GM12878 (cell line): ENCODE data around the gene KRTAP10-10. TPM values are rescaled to one million over a fixed set of nuclear protein-coding genes. Genes with fewer than 3 reads are reported as not detected.

Source experiments
- ATAC-seq: fragments of 200-7000 bp; cut with Tn5 transposase; 3 replicates; pipeline ENCODE4 v1.9.1; 2020; ENCODE audit warnings: mild to moderate bottlenecking, moderate library complexity
- BruUV-seq: library from RNA; stranded (reverse); fragments of 400-500 nt; replicated peaks from 2 replicates; lab custom pipeline; 2021; lab: Mats Ljungman, UMichigan
- CTCF ChIA-PET: fragments of 300-600 bp; sonication (Branson Sonifier 250); formaldehyde crosslinking; extraction: SDS; loops from one replicate; lab custom pipeline; 2021; ENCODE audit warnings: inconsistent platforms; lab: Yijun Ruan, JAX
- POLR2A ChIA-PET: fragments of 350-600 bp; formaldehyde crosslinking; extraction: SDS; loops from one replicate; lab custom pipeline; 2021; ENCODE audit warnings: inconsistent platforms; lab: Charles Lee
- RAD21 ChIA-PET: fragments of 300-600 bp; sonication (Branson Sonifier 250); formaldehyde crosslinking; loops from one replicate; lab custom pipeline; 2023; ENCODE audit warnings: antibody characterized with exemption; ENCODE audit not compliant: unreplicated experiment; lab: Charles Lee
- SMC1A ChIA-PET: fragments of 300-600 bp; sonication (Branson Sonifier 250); formaldehyde crosslinking; loops from one replicate; lab custom pipeline; 2023; ENCODE audit not compliant: unreplicated experiment, uncharacterized antibody; lab: Charles Lee
- DNase-seq: peaks from one replicate; pipeline ENCODE4 v3.0.0-alpha.2; 2011; ENCODE audit warnings: low read depth, low spot score
- FAIRE-seq: peaks from 3 replicates; lab custom pipeline; 2011; peaks lifted over from hg19 to GRCh38; lab: Jason Lieb, UNC
- H2AFZ ChIP-seq: 2 replicates; pipeline ENCODE4 v1.6.0; 2011; ENCODE audit warnings: low read depth, low read length, control low read depth; ENCODE audit not compliant: control insufficient read depth
- H3K27ac ChIP-seq: 2 replicates; pipeline ENCODE4 v1.5.1; 2011; ENCODE audit warnings: control low read depth; ENCODE audit not compliant: control insufficient read depth, insufficient read depth
- H3K27me3 ChIP-seq, 2 experiments: replicated peaks in 1 of 2; 2 replicates each; pipeline versions ENCODE4 v1.6.0 to v1.6.1; 2011; ENCODE audit warnings: low read length in 1 of 2; ENCODE audit not compliant: control insufficient read depth in 2 of 2, insufficient read depth in 2 of 2
- H3K36me3 ChIP-seq, 2 experiments: 2 replicates each; pipeline ENCODE4 v1.5.1; 2011; ENCODE audit warnings: low read length in 1 of 2; ENCODE audit not compliant: control insufficient read depth in 2 of 2, insufficient read depth in 2 of 2
- H3K4me1 ChIP-seq: 2 replicates; pipeline ENCODE4 v1.6.1; 2011; ENCODE audit warnings: mild to moderate bottlenecking, low read length, moderate library complexity, mixed read lengths; ENCODE audit not compliant: control insufficient read depth, insufficient read depth
- H3K4me2 ChIP-seq: 2 replicates; pipeline ENCODE4 v1.6.0; 2011; ENCODE audit warnings: control low read depth; ENCODE audit not compliant: control insufficient read depth, insufficient read depth
- H3K4me3 ChIP-seq: fragments of 200-600 bp; sonication (generic); 2 replicates; pipeline ENCODE4 v1.5.1; 2016
- H3K79me2 ChIP-seq: 2 replicates; pipeline ENCODE4 v1.6.0; 2011; ENCODE audit warnings: low read length; ENCODE audit not compliant: control insufficient read depth, insufficient read depth
- H3K9ac ChIP-seq: 2 replicates; pipeline ENCODE4 v1.8.0; 2011; ENCODE audit warnings: low read length, control low read depth, mixed read lengths; ENCODE audit not compliant: control insufficient read depth, insufficient read depth
- H3K9me3 ChIP-seq: replicated peaks from 3 replicates; pipeline ENCODE4 v1.5.1; 2011; ENCODE audit warnings: mild to moderate bottlenecking, low read length; ENCODE audit not compliant: control insufficient read depth, insufficient read depth
- H4K20me1 ChIP-seq: 2 replicates; pipeline ENCODE4 v1.6.0; 2011; ENCODE audit not compliant: control insufficient read depth, insufficient read depth
- BRCA1 ChIP-seq: IDR thresholded peaks from 2 replicates; pipeline ENCODE4 v1.6.1; 2011; ENCODE audit warnings: low read depth, low read length, improper control_type of control experiment
- CHD4 ChIP-seq: fragments of 200-600 bp; sonication (generic); IDR thresholded peaks from 2 replicates; pipeline ENCODE4 v1.6.1; 2016; ENCODE audit warnings: mild to moderate bottlenecking
- FOS ChIP-seq: IDR thresholded peaks from 3 replicates; pipeline ENCODE4 v1.6.1; 2011; ENCODE audit warnings: borderline replicate concordance; ENCODE audit not compliant: insufficient read length; ENCODE audit errors: extremely low read depth
- HDGF ChIP-seq: fragments of 450-650 bp; IDR thresholded peaks from 2 replicates; pipeline ENCODE4 v1.6.1; 2016; ENCODE audit warnings: antibody characterized with exemption
- IRF5 ChIP-seq: fragments of 450-650 bp; IDR thresholded peaks from 2 replicates; pipeline ENCODE4 v1.6.1; 2017; ENCODE audit warnings: borderline replicate concordance
- LARP7 ChIP-seq: fragments of 450-650 bp; IDR thresholded peaks from 2 replicates; pipeline ENCODE4 v1.6.1; 2017; ENCODE audit warnings: mild to moderate bottlenecking
- NR2C2 ChIP-seq: IDR thresholded peaks from 2 replicates; pipeline ENCODE4 v1.6.1; 2011; ENCODE audit warnings: borderline replicate concordance, low read depth; ENCODE audit not compliant: control insufficient read depth, insufficient read length
- POLR2A ChIP-seq: IDR thresholded peaks from 2 replicates; pipeline ENCODE4 v1.6.1; 2011; ENCODE audit warnings: low read depth, mild to moderate bottlenecking, low read length
- RAD21 ChIP-seq: IDR thresholded peaks from 2 replicates; pipeline ENCODE4 v1.6.1; 2011; ENCODE audit warnings: mild to moderate bottlenecking, low read depth, low read length, moderate library complexity; ENCODE audit not compliant: insufficient read depth
- RAD51 ChIP-seq: fragments of 450-650 bp; IDR thresholded peaks from 2 replicates; pipeline ENCODE4 v1.6.1; 2016; ENCODE audit warnings: moderate library complexity, mild to moderate bottlenecking, inconsistent platforms
- RUNX3 ChIP-seq: IDR thresholded peaks from 2 replicates; pipeline ENCODE4 v1.6.1; 2012; ENCODE audit warnings: low read length, inconsistent platforms
- SP1 ChIP-seq: IDR thresholded peaks from one replicate; pipeline ENCODE4 v1.6.1; 2011; ENCODE audit warnings: low read depth, low read length
- STAT3 ChIP-seq: IDR thresholded peaks from 2 replicates; pipeline ENCODE4 v1.6.1; 2011; ENCODE audit warnings: low read depth, low read length, improper control_type of control experiment
- TARDBP ChIP-seq: IDR thresholded peaks from 2 replicates; pipeline ENCODE4 v1.6.1; 2016; ENCODE audit warnings: borderline replicate concordance
- WRNIP1 ChIP-seq: IDR thresholded peaks from 2 replicates; pipeline ENCODE4 v1.6.1; 2011; ENCODE audit warnings: low read depth, low read length, improper control_type of control experiment, borderline replicate concordance
- ZBTB33 ChIP-seq: fragments of 450-650 bp; IDR thresholded peaks from 2 replicates; pipeline ENCODE4 v1.6.1; 2017; ENCODE audit warnings: mild to moderate bottlenecking
- ZNF622 ChIP-seq: fragments of 450-650 bp; IDR thresholded peaks from 2 replicates; pipeline ENCODE4 v1.6.1; 2017; ENCODE audit warnings: mild to moderate bottlenecking, inconsistent platforms
- WGBS: methylation state at CpG from one replicate; pipeline ENCODE4 v1.1.6; 2016; ENCODE audit warnings: low lambda C conversion rate; ENCODE audit not compliant: insufficient replicate concordance, insufficient coverage; ENCODE audit errors: missing lambda C conversion rate; 5-methylcytosine and 5-hydroxymethylcytosine counted together
- in situ Hi-C: fragments of 300-500 bp; cut with MboI; formaldehyde crosslinking; loops from 9 replicates; pipeline ENCODE4 v1.14.3; 2018; ENCODE audit warnings: mixed read lengths
- intact Hi-C: fragments of 100-400 bp; cut with micrococcal nuclease; formaldehyde crosslinking; loops from one replicate; pipeline ENCODE4 v1.14.2; 2022; ENCODE audit not compliant: unreplicated experiment
- polyA plus RNA-seq, 11 experiments: library from polyadenylated mRNA; depleted of rRNA in 4 of 11; unstranded in 6 of 11; stranded (reverse) in 5 of 11; fragments of >200 nt; fragmentation: Nextera tagmentation in 4 of 11; fragmentation: Illumina TruSeq in 1 of 11; extraction: Ambion mirVana in 4 of 11; extraction: Trizol in 1 of 11; gene quantifications; 1 replicate in 1 of 11; 2 replicates in 10 of 11; pipeline versions ENCODE4 v1.2.1 to v1.2.3, GENCODE V29; 2011 to 2016; ENCODE audit warnings: inconsistent platforms in 2 of 11, missing spikeins in 2 of 11, low read depth in 1 of 11
- total RNA-seq, 4 experiments: library from RNA; depleted of rRNA in 3 of 4; stranded (reverse); fragments of >200 nt in 3 of 4; fragmentation: Illumina TruSeq in 1 of 4; extraction: Trizol in 1 of 4; gene quantifications; 2 replicates each; pipeline versions ENCODE4 v1.2.1 to v1.2.3, GENCODE V29; 2013 to 2021
- TF ChIP-seq, protein P1 (sequence below): fragments of 450-650 bp; IDR thresholded peaks from 2 replicates; pipeline ENCODE4 v1.6.1; 2017; ENCODE audit warnings: mild to moderate bottlenecking, low read depth, inconsistent platforms; ENCODE audit not compliant: poor library complexity, severe bottlenecking
- TF ChIP-seq, protein P2 (sequence below): fragments of 450-650 bp; IDR thresholded peaks from 2 replicates; pipeline ENCODE4 v1.6.1; 2017; ENCODE audit warnings: low read depth, mild to moderate bottlenecking, moderate library complexity

Gene KRTAP10-10
- total and polyA plus RNA-seq, 10 of the 15 experiments (the other 5 are each of a cell fraction or from before 2014, with no cell fraction given), result not detected

DNA sequence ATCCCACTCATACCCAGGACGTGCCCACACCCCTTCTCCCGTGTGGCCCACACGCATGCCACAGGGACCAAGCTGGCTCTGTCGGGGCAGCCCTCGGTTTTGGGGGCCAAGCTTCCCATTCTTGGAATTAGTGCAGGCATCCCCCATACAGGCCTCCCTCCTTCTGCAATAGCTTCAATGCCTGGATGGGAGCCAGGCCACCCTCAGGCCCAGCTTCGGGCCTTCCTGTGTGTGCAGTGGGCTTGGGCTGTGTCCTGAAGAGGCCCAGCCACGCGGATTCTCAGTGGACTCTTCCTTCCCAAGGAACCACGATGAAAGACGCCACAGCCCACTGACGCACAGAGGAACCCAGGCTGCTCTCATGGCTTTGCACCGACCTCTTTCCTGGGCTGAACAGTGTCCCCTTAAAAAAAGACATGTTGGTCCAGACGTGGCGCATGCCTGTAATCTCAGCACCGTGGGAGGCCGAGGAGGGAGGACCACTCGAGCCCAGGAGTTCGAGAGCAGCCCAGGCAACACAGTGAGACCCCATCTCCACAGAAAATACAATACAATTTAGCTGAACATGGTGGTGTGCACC lies 12.5 kb downstream of the KRTAP10-10 start:
- Histone ChIP-seq H3K4me3 (no peak overlapping the region), H3K4me1 (no peaks in the 10 kb centered on the region), H2AFZ (no peak overlapping the region), H3K27me3 (no peaks in the 10 kb centered on the region), H3K36me3 (no peaks in the 10 kb centered on the region), H3K4me2 (no peak overlapping the region), H3K79me2 (no peaks in the 10 kb centered on the region), H4K20me1 (no peaks in the 10 kb centered on the region), H3K9ac (no peak overlapping the region), H3K27ac (no peak overlapping the region), H3K9me3 (no peaks in the 10 kb centered on the region; the same call in 2 of the 3 replicates)
- ChIA-PET POLR2A (interaction anchor here (0.7 kb wide), 1 partner anchor 1294 kb away, joined by 3 read pairs; no protein-coding TSS in a partner anchor), CTCF (no interaction called here), RAD21 (no interaction called here), SMC1A (no interaction called here)
- WGBS, result 36% methylated on average over 18 of the region's 18 CpGs
- no TSS peak for BruUV-seq
- no peak for DNase-seq
- in situ Hi-C loops, result no loop called here
- ATAC-seq, result no peak
- FAIRE-seq, result no peak
- intact Hi-C loops, result no loop called here
- no peak for TF ChIP-seq HDGF
- no peak for TF ChIP-seq RUNX3
- no peak for TF ChIP-seq SP1
- TF ChIP-seq, protein P1, sequence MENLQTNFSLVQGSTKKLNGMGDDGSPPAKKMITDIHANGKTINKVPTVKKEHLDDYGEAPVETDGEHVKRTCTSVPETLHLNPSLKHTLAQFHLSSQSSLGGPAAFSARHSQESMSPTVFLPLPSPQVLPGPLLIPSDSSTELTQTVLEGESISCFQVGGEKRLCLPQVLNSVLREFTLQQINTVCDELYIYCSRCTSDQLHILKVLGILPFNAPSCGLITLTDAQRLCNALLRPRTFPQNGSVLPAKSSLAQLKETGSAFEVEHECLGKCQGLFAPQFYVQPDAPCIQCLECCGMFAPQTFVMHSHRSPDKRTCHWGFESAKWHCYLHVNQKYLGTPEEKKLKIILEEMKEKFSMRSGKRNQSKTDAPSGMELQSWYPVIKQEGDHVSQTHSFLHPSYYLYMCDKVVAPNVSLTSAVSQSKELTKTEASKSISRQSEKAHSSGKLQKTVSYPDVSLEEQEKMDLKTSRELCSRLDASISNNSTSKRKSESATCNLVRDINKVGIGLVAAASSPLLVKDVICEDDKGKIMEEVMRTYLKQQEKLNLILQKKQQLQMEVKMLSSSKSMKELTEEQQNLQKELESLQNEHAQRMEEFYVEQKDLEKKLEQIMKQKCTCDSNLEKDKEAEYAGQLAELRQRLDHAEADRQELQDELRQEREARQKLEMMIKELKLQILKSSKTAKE, result no peak
- TF ChIP-seq POLR2A, result no peak
- no peak for TF ChIP-seq ZBTB33
- TF ChIP-seq BRCA1, result no peak
- no peak for TF ChIP-seq IRF5
- TF ChIP-seq ZNF622, result no peak
- TF ChIP-seq CHD4, result no peak
- no peak for TF ChIP-seq TARDBP
- TF ChIP-seq WRNIP1, result no peak
- TF ChIP-seq NR2C2, result no peak
- no peak for TF ChIP-seq FOS
- TF ChIP-seq STAT3, result no peak
- TF ChIP-seq LARP7, result no peak
- no peak for TF ChIP-seq RAD51
- no peak for TF ChIP-seq RAD21
- TF ChIP-seq, protein P2, sequence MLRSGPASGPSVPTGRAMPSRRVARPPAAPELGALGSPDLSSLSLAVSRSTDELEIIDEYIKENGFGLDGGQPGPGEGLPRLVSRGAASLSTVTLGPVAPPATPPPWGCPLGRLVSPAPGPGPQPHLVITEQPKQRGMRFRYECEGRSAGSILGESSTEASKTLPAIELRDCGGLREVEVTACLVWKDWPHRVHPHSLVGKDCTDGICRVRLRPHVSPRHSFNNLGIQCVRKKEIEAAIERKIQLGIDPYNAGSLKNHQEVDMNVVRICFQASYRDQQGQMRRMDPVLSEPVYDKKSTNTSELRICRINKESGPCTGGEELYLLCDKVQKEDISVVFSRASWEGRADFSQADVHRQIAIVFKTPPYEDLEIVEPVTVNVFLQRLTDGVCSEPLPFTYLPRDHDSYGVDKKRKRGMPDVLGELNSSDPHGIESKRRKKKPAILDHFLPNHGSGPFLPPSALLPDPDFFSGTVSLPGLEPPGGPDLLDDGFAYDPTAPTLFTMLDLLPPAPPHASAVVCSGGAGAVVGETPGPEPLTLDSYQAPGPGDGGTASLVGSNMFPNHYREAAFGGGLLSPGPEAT, result no peak
